H9 (cell line): ENCODE data around the gene AFMID. TPM values are rescaled to one million over a fixed set of nuclear protein-coding genes. Genes with fewer than 3 reads are reported as not detected.

ENCODE experiments used
- DNase-seq: peaks from one replicate; pipeline ENCODE4 v3.0.0-alpha.2; 2017
- H2AFZ ChIP-seq: one replicate; pipeline ENCODE4 v1.6.1; 2013; ENCODE audit warnings: mild to moderate bottlenecking, low read length, control low read depth, moderate library complexity
- H2AK5ac ChIP-seq: 2 replicates; pipeline ENCODE4 v1.6.1; 2013; ENCODE audit warnings: low read length, control low read depth, mixed read lengths; ENCODE audit not compliant: insufficient read length
- H2BK120ac ChIP-seq: one replicate; pipeline ENCODE4 v1.6.1; 2013; ENCODE audit warnings: low read depth, mild to moderate bottlenecking, low read length, control low read depth, inconsistent platforms; ENCODE audit not compliant: poor library complexity, severe bottlenecking
- H2BK12ac ChIP-seq: 2 replicates; pipeline ENCODE4 v1.6.1; 2013; ENCODE audit warnings: low read length, control low read depth, mixed read lengths, low read depth; ENCODE audit not compliant: insufficient read length
- H2BK15ac ChIP-seq: 2 replicates; pipeline ENCODE4 v1.6.1; 2013; ENCODE audit warnings: low read depth, low read length, control low read depth
- H2BK20ac ChIP-seq: one replicate; pipeline ENCODE4 v1.6.1; 2013; ENCODE audit warnings: low read depth, mild to moderate bottlenecking, low read length, control low read depth, inconsistent platforms; ENCODE audit not compliant: poor library complexity, severe bottlenecking
- H2BK5ac ChIP-seq: 2 replicates; pipeline ENCODE4 v1.6.1; 2013; ENCODE audit warnings: low read length, control low read depth, mixed read lengths; ENCODE audit not compliant: insufficient read length
- H3K14ac ChIP-seq: 2 replicates; pipeline ENCODE4 v1.6.1; 2013; ENCODE audit warnings: low read length, control low read depth; ENCODE audit not compliant: insufficient read depth
- H3K18ac ChIP-seq: 2 replicates; pipeline ENCODE4 v1.6.1; 2013; ENCODE audit warnings: low read depth, mild to moderate bottlenecking, mixed read lengths, low read length, control low read depth; ENCODE audit not compliant: insufficient read length
- H3K23ac ChIP-seq: 2 replicates; pipeline ENCODE4 v1.6.1; 2013; ENCODE audit warnings: low read length, control low read depth, mixed read lengths, low read depth; ENCODE audit not compliant: insufficient read length
- H3K23me2 ChIP-seq: 2 replicates; pipeline ENCODE4 v1.6.1; 2013; ENCODE audit warnings: low read depth, mild to moderate bottlenecking, mixed read lengths, low read length, control low read depth; ENCODE audit not compliant: insufficient read length, poor library complexity, severe bottlenecking
- H3K27ac ChIP-seq: 2 replicates; pipeline ENCODE4 v1.5.1; 2013; ENCODE audit warnings: low read length, control low read depth, mixed read lengths, low read depth; ENCODE audit not compliant: insufficient read length
- H3K27me3 ChIP-seq: 2 replicates; pipeline ENCODE4 v1.6.1; 2013; ENCODE audit warnings: low read length, control low read depth, inconsistent platforms; ENCODE audit not compliant: insufficient read depth
- H3K4ac ChIP-seq: 2 replicates; pipeline ENCODE4 v1.6.1; 2013; ENCODE audit warnings: low read depth, mild to moderate bottlenecking, control low read depth, inconsistent platforms, low read length, moderate library complexity
- H3K4me1 ChIP-seq: 2 replicates; pipeline ENCODE4 v1.6.1; 2013; ENCODE audit warnings: low read length, control low read depth, inconsistent platforms; ENCODE audit not compliant: insufficient read depth
- H3K4me2 ChIP-seq: 2 replicates; pipeline ENCODE4 v1.6.1; 2013; ENCODE audit warnings: low read length, control low read depth, mixed read lengths; ENCODE audit not compliant: insufficient read length, insufficient read depth
- H3K56ac ChIP-seq: 2 replicates; pipeline ENCODE4 v1.6.1; 2013; ENCODE audit warnings: low read depth, mild to moderate bottlenecking, mixed read lengths, low read length, control low read depth; ENCODE audit not compliant: insufficient read length
- H3K79me1 ChIP-seq: 2 replicates; pipeline ENCODE4 v1.6.1; 2013; ENCODE audit warnings: low read depth, mild to moderate bottlenecking, moderate library complexity, low read length, control low read depth, inconsistent platforms; ENCODE audit not compliant: insufficient read depth, poor library complexity, severe bottlenecking
- H3K79me2 ChIP-seq: 2 replicates; pipeline ENCODE4 v1.6.1; 2013; ENCODE audit warnings: low read length, control low read depth, inconsistent platforms; ENCODE audit not compliant: insufficient read depth
- H3K9ac ChIP-seq: 2 replicates; pipeline ENCODE4 v1.6.1; 2013; ENCODE audit warnings: low read length, control low read depth, mixed read lengths; ENCODE audit not compliant: insufficient read length; ENCODE audit errors: extremely low read depth
- H3K9me3 ChIP-seq: one replicate; pipeline ENCODE4 v1.6.1; 2013; ENCODE audit warnings: low read depth, low read length, inconsistent platforms; ENCODE audit not compliant: control insufficient read depth
- H3T11ph ChIP-seq: one replicate; pipeline ENCODE4 v1.6.1; 2013; ENCODE audit warnings: mild to moderate bottlenecking, low read length, control low read depth, inconsistent platforms
- H4K20me1 ChIP-seq: one replicate; pipeline ENCODE4 v1.6.1; 2013; ENCODE audit not compliant: control insufficient read depth, insufficient read length, insufficient read depth
- H4K5ac ChIP-seq: 2 replicates; pipeline ENCODE4 v1.6.1; 2013; ENCODE audit warnings: low read depth, mild to moderate bottlenecking, mixed read lengths, low read length, control low read depth; ENCODE audit not compliant: insufficient read length
- H4K8ac ChIP-seq: replicated peaks from 2 replicates; pipeline ENCODE4 v1.6.1; 2013; ENCODE audit warnings: low read length, control low read depth, mixed read lengths, low read depth; ENCODE audit not compliant: insufficient read length
- H4K91ac ChIP-seq: 2 replicates; pipeline ENCODE4 v1.6.1; 2013; ENCODE audit warnings: low read depth, mild to moderate bottlenecking, moderate library complexity, mixed read lengths, low read length, control low read depth; ENCODE audit not compliant: insufficient read length
- H3K27ac Mint-ChIP-seq, 3 experiments: 2 replicates in 2 of 3; 3 replicates in 1 of 3; pipeline ENCODE4 v1.8.0; 2020 to 2021; ENCODE audit warnings: mixed read lengths in 3 of 3, mild to moderate bottlenecking in 1 of 3, moderate library complexity in 1 of 3
- H3K27me3 Mint-ChIP-seq: 2 replicates; pipeline ENCODE4 v1.8.0; 2021; ENCODE audit warnings: low read depth, mild to moderate bottlenecking, moderate library complexity, mixed read lengths
- H3K36me3 Mint-ChIP-seq, 3 experiments: 2 replicates in 2 of 3; 3 replicates in 1 of 3; pipeline ENCODE4 v1.8.0; 2020 to 2021; ENCODE audit warnings: low read depth in 3 of 3, mixed read lengths in 3 of 3; ENCODE audit not compliant: insufficient read depth in 1 of 3
- H3K4me1 Mint-ChIP-seq, 2 experiments: 2 replicates each; pipeline ENCODE4 v1.8.0; 2020; ENCODE audit warnings: mixed read lengths in 2 of 2
- H3K4me3 Mint-ChIP-seq, 2 experiments: 2 replicates in 1 of 2; 3 replicates in 1 of 2; pipeline ENCODE4 v1.8.0; 2020 to 2021; ENCODE audit warnings: mild to moderate bottlenecking in 2 of 2, mixed read lengths in 2 of 2, moderate library complexity in 1 of 2
- H3K9me3 Mint-ChIP-seq, 2 experiments: 2 replicates in 1 of 2; 3 replicates in 1 of 2; pipeline ENCODE4 v1.8.0; 2020; ENCODE audit warnings: mild to moderate bottlenecking in 2 of 2, mixed read lengths in 2 of 2, moderate library complexity in 1 of 2
- CTCF ChIP-seq: fragments of 200-600 bp; sonication (generic); conservative IDR thresholded peaks from 3 replicates; pipeline ENCODE4 v1.8.0; 2021; ENCODE audit warnings: antibody characterized with exemption, mild to moderate bottlenecking
- WGBS: extraction: QIAGEN DNeasy Blood & Tissue Kit; methylation state at CpG from one replicate; pipeline ENCODE4 v1.1.7; 2013; ENCODE audit warnings: missing lambda C conversion rate, low lambda C conversion rate, mixed read lengths; ENCODE audit not compliant: insufficient read length; ENCODE audit errors: extremely low coverage; 5-methylcytosine and 5-hydroxymethylcytosine counted together
- total RNA-seq: library from RNA; stranded (reverse); gene quantifications from 2 replicates; pipeline ENCODE4 v1.2.1, GENCODE V29; 2021

Gene AFMID
- total RNA-seq, 1 experiment from 2014 or later: 64.1 TPM

DNA sequence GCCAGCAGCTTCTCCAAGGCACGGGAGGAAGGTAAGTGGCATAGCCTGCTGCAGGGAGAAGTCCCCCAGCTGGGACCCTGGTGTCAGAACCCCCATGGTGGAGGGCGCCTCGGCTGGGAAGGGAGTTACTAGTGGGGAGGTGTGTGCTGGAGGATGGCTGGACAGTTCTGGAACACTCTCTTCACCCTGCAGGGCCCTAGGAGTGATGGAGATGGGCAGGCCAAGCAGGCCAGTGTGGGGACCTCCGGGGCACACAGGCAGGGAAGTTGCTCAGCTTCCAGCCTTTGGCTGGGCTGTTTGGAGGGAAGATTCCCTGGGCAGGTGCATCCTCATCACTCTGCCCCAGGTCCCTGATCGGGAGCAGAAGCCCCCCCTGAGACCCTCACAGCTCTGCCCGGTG lies 40.3 kb upstream of the AFMID start:
- no peak overlapping the region for H2AK5ac ChIP-seq
- H3K9me3 Mint-ChIP-seq: no peaks in the 10 kb centered on the region
- no peak overlapping the region for H3K27ac ChIP-seq
- no peak for TF ChIP-seq CTCF
- H3K56ac ChIP-seq: no peak overlapping the region
- H4K8ac ChIP-seq: no peak overlapping the region
- no peaks in the 10 kb centered on the region for H3K79me1 ChIP-seq
- no peak overlapping the region for H3K23ac ChIP-seq
- H2BK15ac ChIP-seq: no peak overlapping the region
- no peak overlapping the region for H2BK120ac ChIP-seq
- H3K36me3 Mint-ChIP-seq: no peaks in the 10 kb centered on the region
- no peak overlapping the region; the same call in 1 of the 2 replicates for H3K14ac ChIP-seq
- H3K9me3 ChIP-seq: no peaks in the 10 kb centered on the region
- H4K91ac ChIP-seq: no peak overlapping the region
- no peak overlapping the region for H3K27ac Mint-ChIP-seq
- H3K23me2 ChIP-seq: no peaks in the 10 kb centered on the region
- no peak overlapping the region for H2BK20ac ChIP-seq
- peaks cover 5 to 9% of the 10 kb centered on the region in 2 experiments; a peak in 3 of 4 replicates for H3K4me1 Mint-ChIP-seq
- no CpG with 5 or more reads among the region's 6 CpGs for WGBS
- H2AFZ ChIP-seq: no peak overlapping the region
- no peak overlapping the region for H3K9ac ChIP-seq
- H2BK5ac ChIP-seq: no peak overlapping the region
- no peak for DNase-seq
- H4K20me1 ChIP-seq: no peaks in the 10 kb centered on the region
- no peaks in the 10 kb centered on the region for H3K4me1 ChIP-seq
- H3K79me2 ChIP-seq: no peaks in the 10 kb centered on the region
- no peak overlapping the region for H3K4ac ChIP-seq
- no peak overlapping the region for H3K4me3 Mint-ChIP-seq
- no peak overlapping the region for H4K5ac ChIP-seq
- no peak overlapping the region for H2BK12ac ChIP-seq
- no peak overlapping the region for H3T11ph ChIP-seq
- no peak overlapping the region for H3K4me2 ChIP-seq
- no peak overlapping the region for H3K18ac ChIP-seq
- H3K27me3 ChIP-seq: no peaks in the 10 kb centered on the region
- H3K27me3 Mint-ChIP-seq: peaks cover 2% of the 10 kb centered on the region; the same call in 1 of the 2 replicates
